ENCODE data around the gene RGS6. TPM values are rescaled to one million over a fixed set of nuclear protein-coding genes. Genes with fewer than 3 reads are reported as not detected.

The RGS6 gene
- total RNA-seq, 2 experiments from 2014 or later = not detected

DNA sequence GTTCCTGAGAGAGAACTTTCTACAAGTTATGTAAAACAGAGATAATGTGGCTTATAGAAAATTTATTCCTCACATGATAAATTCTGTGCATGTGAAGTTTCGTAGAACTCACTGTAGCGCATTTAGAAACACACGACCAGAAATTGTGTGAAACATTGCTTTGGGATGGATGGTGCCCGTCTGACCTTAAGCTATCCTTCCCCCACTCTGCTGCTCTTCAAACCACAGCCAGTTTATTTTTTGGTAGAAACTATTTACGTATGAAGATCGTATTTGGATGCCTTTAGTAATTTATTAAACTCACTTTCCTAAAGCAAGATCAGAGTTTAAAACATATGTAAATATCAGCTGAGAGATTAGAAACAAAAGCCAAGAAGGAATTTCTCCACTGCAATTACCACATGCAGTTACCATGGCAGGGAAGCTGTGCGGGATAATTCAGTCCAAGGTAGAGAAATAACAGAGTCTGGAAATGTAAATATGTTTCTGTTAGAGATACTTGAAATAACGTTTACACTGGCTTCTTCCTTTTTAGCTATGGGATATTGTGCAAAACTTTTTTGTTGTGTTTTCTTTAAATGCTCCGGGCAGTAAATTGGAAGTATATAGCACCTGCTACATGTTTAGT lies 382.7 kb downstream of the RGS6 start:
- no peaks in the 10 kb centered on the region for H3K36me3 Mint-ChIP-seq (ENCODE audit: low read depth)
- H3K27ac Mint-ChIP-seq = no peak overlapping the region
- peaks cover 39% of the 10 kb centered on the region for H3K27me3 Mint-ChIP-seq
- ChIA-PET CTCF (interaction anchor here (0.6 kb wide), 1 partner anchor 493 kb away, joined by 3 read pairs; no protein-coding TSS in a partner anchor), POLR2A (no interaction called here)
- ATAC-seq (ENCODE audit: poor library complexity) (no peak), DNase-seq (no peak)
- no peaks in the 10 kb centered on the region for H3K4me1 Mint-ChIP-seq (ENCODE audit: low read depth)
- Histone ChIP-seq H3K4me3 (ENCODE audit: low read length) (no peak overlapping the region), H3K27ac (ENCODE audit: low read depth in 1 of 2, low read length in 2 of 2) (no peak overlapping the region), H3K9me3 (ENCODE audit: control insufficient read depth in 1 of 2, insufficient read depth in 1 of 2, low read length in 2 of 2) (no peaks in the 10 kb centered on the region), H3K36me3 (ENCODE audit: insufficient read depth, low read length) (no peaks in the 10 kb centered on the region), H3K27me3 (ENCODE audit: control insufficient read depth in 1 of 2, insufficient read depth in 2 of 2, low read length in 2 of 2) (no peaks in the 10 kb centered on the region), H3K4me1 (ENCODE audit: insufficient read depth, low read length) (no peaks in the 10 kb centered on the region)
- no peak overlapping the region for H3K4me3 Mint-ChIP-seq
- no peaks in the 10 kb centered on the region for H3K9me3 Mint-ChIP-seq
- TF ChIP-seq, protein P1, sequence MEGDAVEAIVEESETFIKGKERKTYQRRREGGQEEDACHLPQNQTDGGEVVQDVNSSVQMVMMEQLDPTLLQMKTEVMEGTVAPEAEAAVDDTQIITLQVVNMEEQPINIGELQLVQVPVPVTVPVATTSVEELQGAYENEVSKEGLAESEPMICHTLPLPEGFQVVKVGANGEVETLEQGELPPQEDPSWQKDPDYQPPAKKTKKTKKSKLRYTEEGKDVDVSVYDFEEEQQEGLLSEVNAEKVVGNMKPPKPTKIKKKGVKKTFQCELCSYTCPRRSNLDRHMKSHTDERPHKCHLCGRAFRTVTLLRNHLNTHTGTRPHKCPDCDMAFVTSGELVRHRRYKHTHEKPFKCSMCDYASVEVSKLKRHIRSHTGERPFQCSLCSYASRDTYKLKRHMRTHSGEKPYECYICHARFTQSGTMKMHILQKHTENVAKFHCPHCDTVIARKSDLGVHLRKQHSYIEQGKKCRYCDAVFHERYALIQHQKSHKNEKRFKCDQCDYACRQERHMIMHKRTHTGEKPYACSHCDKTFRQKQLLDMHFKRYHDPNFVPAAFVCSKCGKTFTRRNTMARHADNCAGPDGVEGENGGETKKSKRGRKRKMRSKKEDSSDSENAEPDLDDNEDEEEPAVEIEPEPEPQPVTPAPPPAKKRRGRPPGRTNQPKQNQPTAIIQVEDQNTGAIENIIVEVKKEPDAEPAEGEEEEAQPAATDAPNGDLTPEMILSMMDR (IDR thresholded peaks at IDR 0.05) = no peak
- intact Hi-C loops (cut with DNase I, micrococcal nuclease) = no loop called here

DNA sequence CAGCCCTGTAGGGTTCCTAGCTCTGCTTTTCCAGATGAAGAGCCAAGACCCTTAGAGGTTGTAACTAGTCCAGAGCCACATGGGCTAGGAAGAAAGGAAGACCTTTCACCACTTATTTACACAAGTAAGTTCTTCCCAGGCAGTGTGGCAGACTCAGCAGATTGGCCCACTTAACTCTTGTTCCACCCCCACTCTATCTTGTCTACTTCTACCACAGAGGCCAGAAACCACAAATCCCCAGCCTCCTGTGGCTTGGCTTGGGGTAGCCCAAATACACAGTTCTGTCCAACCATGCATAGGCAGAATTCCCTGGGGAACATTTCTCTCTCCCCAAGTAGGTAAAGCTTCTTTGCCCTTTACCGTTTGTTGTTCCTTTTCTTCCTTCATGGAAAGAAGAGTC lies 383.5 kb downstream of the RGS6 start:
- no peaks in the 10 kb centered on the region for H3K27me3 ChIP-seq (ENCODE audit: control insufficient read depth in 1 of 2, insufficient read depth in 2 of 2, low read length in 2 of 2)
- H3K27ac ChIP-seq (ENCODE audit: low read depth in 1 of 2, low read length in 2 of 2) = no peak overlapping the region
- Mint-ChIP-seq H3K4me1 (ENCODE audit: low read depth) (no peaks in the 10 kb centered on the region), H3K9me3 (no peaks in the 10 kb centered on the region), H3K27me3 (peaks cover 41% of the 10 kb centered on the region), H3K36me3 (ENCODE audit: low read depth) (no peaks in the 10 kb centered on the region), H3K27ac (no peak overlapping the region), H3K4me3 (no peak overlapping the region)
- ATAC-seq (ENCODE audit: poor library complexity) = no peak
- intact Hi-C loops (cut with DNase I, micrococcal nuclease) = no loop called here
- H3K4me3 ChIP-seq (ENCODE audit: low read length) = no peak overlapping the region
- no peak for DNase-seq
- no peaks in the 10 kb centered on the region for H3K4me1 ChIP-seq (ENCODE audit: insufficient read depth, low read length)
- POLR2A ChIA-PET = no interaction called here
- H3K36me3 ChIP-seq (ENCODE audit: insufficient read depth, low read length) = no peaks in the 10 kb centered on the region
- TF ChIP-seq, protein P1 (IDR thresholded peaks at IDR 0.05) = no peak
- H3K9me3 ChIP-seq (ENCODE audit: control insufficient read depth in 1 of 2, insufficient read depth in 1 of 2, low read length in 2 of 2) = no peaks in the 10 kb centered on the region
- CTCF ChIA-PET = interaction anchor here (0.6 kb wide), 1 partner anchor 494 kb away, joined by 3 read pairs; no protein-coding TSS in a partner anchor

DNA sequence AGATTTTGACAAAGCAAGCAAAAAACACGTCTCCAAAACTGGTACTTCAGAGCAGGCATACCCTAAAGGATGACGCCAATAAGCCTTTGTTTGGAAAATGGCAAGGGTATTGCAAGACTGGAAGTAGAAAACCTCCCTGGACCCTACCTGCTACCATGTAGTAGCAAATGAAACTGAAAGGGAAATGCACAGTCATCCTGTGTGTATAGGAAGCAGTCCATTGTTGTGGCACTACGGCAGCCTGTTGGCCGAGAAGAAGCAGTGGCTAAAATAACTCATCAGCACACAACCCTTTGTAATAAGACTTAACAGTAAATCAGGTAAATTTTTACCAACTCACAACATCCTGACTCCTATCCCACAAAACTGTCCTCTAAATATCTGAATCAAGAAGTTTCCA lies 386.4 kb downstream of the RGS6 start:
- Mint-ChIP-seq H3K4me1 (ENCODE audit: low read depth) (no peaks in the 10 kb centered on the region), H3K9me3 (no peaks in the 10 kb centered on the region), H3K4me3 (no peak overlapping the region), H3K27me3 (peaks cover 28% of the 10 kb centered on the region), H3K27ac (no peak overlapping the region), H3K36me3 (ENCODE audit: low read depth) (no peaks in the 10 kb centered on the region)
- H3K4me3 ChIP-seq (ENCODE audit: low read length) = no peak overlapping the region
- ChIA-PET CTCF (no interaction called here), POLR2A (no interaction called here)
- intact Hi-C loops (cut with DNase I, micrococcal nuclease) = no loop called here
- TF ChIP-seq, protein P1 (IDR thresholded peaks at IDR 0.05) = no peak
- no peaks in the 10 kb centered on the region for H3K4me1 ChIP-seq (ENCODE audit: insufficient read depth, low read length)
- no peaks in the 10 kb centered on the region for H3K9me3 ChIP-seq (ENCODE audit: control insufficient read depth in 1 of 2, insufficient read depth in 1 of 2, low read length in 2 of 2)
- DNase-seq (no peak), ATAC-seq (ENCODE audit: poor library complexity) (no peak)
- no peaks in the 10 kb centered on the region for H3K36me3 ChIP-seq (ENCODE audit: insufficient read depth, low read length)
- H3K27me3 ChIP-seq (ENCODE audit: control insufficient read depth in 1 of 2, insufficient read depth in 2 of 2, low read length in 2 of 2) = no peaks in the 10 kb centered on the region
- H3K27ac ChIP-seq (ENCODE audit: low read depth in 1 of 2, low read length in 2 of 2) = no peak overlapping the region

Data from CD4-positive, alpha-beta T cell (primary cell).